A204.1 (cell line): ENCODE measurements around the gene CACNG1.
"Not testable (repeated sequence)": the region's sequence is repeated elsewhere in the genome, so short reads cannot be mapped to it uniquely, and the experiment has no call there.

Source experiments
- FAIRE-seq: peaks from 2 replicates; lab custom pipeline; 2012; peaks lifted over from hg19 to GRCh38; lab: Jason Lieb, UNC

Gene CACNG1

DNA sequence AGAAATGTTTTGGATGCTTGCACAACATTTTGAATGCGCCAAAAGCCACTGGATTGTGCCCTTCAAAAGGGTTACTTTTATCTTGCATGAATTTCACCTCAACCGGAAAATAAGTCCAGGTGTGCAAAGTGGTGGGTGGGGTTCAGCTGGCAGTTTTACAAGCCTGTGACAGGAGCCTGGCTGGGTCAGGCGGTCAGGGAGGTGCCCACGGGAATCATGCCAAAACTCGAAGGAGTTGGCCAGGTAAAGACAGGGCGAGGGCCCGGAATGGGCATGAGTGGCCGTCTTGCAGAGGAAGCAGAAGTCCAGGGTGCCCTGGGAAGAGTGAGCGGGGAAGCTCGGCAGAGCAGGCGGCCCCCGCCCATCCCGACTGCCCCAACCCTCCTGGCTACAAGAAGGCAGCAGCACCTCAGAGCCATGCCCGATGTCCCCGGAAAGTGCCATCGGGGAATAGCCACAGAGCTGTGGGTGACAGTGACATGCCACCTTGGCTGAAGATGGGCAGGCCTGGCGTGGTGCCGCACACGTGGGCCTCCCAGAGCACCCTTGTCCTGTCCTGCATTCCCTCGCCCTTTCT lies 19.1 kb upstream of the CACNG1 start:
- no peak for FAIRE-seq

GRCh38 chr17:67026341-67026740 lies 18.0 kb upstream of the CACNG1 start:
- FAIRE-seq: no peak

GRCh38 chr17:67027031-67027628 lies 17.2 kb upstream of the CACNG1 start:
- FAIRE-seq: no peak

DNA sequence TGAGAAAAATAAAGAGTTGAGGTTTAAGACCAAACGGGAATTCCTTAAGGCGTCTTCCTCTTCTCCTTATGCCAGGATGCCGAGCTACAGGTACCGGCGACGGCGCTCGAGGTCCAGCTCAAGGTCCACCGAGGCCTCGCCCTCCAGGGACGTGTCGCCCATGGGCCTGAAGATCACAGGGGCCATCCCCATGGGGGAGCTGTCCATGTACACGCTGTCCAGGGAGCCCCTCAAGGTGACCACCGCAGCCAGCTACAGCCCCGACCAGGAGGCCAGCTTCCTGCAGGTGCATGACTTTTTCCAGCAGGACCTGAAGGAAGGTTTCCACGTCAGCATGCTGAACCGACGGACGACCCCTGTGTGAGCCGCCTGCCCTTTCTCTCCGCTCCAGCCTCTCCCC lies 13.7 kb upstream of the CACNG1 start:
- FAIRE-seq: no peak

DNA sequence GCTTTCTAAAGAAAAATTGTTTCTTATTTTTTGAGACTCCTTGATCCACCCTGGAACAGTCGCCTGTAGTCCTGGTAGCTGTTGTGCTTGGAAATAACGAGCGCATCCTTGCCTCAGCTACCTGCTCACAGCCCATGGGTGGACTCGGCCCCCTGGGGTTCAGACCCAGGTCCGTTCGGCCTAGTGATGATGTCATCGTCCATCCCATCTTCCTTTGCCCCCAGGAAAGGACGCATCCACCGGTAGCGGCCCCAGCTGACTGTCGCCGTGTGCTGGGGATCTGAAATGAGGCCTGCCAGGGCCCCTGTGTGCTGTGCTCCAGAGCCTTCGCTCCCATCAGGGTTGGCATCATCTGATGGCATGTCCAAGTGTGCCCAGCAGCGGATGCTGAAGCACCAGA lies 12.0 kb upstream of the CACNG1 start:
- no peak for FAIRE-seq

GRCh38 chr17:67032985-67033384 lies 11.4 kb upstream of the CACNG1 start:
- no peak for FAIRE-seq

- no peak for FAIRE-seq
Measured at GRCh38 chr17:67033613-67034012, 10.7 kb upstream of the CACNG1 start.

DNA sequence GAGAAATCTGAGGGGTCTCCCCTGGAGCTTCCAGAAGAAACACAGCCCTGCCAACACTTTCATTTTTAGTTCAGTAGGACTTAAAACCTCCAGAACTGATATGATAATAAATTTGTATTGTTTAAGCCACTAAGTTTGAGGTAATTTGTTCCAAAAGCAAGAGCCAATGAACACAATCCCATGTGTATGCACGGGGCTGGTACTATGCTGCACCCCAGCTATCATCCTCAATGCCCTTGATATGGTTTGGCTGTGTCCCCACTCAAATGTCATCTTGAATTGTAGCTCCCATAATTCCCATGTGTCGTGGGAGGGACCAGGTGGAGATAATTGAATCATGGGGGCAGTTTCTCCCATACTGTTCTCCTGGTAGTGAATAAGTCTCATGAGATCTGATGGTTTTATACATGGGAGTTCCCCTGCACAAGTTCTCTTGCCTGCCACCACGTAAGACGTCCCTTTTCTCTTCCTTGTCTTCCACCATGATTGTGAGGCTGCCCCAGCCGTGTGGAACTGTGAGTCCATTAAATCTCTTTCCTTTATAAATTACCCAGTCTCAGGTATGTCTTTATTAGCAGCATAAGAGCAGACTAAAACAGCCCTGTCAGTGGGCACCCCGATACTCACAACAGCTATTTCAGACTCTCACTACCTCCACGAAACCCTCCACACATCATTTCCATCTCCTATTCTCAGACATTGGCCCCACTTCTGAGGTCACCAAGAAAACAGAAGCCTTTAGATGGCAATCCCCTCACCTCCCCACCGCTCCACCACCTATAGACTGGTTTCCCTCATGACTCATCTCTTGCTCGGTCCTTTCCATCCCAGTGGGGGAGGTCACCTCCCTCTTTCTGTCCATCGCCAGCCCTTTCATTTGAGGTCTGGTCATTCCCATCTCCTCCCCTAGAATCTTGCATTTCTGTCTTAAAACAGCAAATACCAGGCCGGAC lies 8.9 kb upstream of the CACNG1 start:
- FAIRE-seq: no peak

- no peak for FAIRE-seq
Measured at GRCh38 chr17:67038861-67039365, 5.4 kb upstream of the CACNG1 start.

- FAIRE-seq: no peak
Measured at GRCh38 chr17:67040652-67041051, 3.7 kb upstream of the CACNG1 start.

DNA sequence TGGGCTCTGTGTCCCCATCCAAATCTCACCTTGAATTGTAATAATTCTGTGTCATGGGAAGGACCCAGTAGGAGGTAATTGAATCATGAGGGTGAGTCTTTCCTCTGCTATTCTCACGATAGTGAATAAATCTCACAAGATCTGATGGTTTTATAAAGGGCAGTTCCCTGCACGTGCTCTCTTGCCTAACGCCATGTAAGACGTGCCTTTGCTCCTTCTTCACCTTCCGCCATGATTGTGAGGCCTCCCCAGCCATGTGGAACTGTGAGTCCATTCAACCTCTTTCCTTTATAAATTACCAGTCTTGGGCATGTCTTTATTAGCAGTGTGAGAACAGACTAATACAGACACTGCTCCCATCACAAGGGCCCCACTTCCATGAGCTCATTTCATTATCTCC lies 3.2 kb upstream of the CACNG1 start:
- not testable (repeated sequence) for FAIRE-seq

DNA sequence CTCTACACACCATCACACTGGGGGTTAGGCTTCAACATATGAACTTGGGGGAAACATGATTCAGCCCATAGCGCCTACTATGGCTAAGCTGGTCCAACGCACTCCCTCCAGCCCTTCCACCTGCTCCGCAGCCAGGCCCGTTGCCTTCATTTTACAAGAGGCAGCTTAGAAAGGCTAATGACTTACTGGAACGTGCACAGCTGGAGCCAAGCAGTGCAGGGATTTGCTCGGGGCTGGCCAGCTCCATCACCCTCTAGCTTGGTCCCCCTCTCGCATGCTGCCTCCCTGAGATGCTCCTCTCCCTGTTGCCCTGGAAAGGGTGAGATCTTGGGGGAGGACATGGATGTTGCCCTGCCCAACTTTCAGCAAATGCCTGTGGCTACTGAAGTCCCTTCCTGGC lies 2.8 kb upstream of the CACNG1 start:
- no peak for FAIRE-seq

DNA sequence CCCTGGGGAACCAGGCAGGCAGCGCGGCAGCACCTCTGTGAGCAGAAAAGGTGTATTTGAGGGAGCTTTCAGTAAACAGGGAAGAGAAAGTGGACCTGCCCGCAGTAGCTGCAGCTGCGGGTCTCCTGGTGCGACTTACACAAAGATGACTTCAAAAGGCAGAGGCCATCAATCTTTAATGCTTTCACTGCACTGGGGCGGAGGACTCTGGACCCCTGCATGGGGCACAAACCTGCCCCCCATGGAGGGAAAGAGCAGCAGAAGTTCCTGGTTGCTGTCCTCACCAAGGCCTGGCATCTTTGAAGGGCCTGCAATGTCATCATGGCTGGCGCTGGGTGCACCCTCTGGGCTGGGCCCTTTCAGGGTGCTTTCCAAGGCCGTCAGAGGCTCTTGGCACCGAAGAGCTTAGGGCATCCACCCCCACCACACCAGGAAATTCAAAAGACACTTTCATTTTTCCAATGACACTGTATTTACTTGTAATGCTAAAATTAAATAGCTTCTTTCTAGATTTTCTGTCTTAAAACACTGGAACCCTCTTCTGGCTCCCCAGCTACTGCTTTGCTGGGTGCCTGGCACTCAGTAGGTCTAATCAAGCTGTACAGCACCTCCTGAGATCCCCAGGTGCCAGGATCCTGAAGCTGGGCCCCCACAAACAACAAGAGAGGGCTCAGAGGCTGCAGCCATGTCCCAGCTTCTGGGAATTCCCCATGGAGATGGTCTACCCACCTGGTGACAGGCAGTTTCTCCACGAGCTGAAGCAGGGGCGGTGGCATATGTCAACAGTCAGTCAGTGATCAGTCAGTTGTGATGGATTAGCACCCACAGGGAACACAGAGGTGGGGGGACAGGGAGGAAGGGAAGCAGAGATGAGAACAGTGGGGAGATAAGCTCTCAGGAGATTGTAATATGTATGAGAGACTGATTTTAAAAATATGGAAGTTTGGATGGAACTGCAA lies 2.1 kb upstream of the CACNG1 start:
- no peak for FAIRE-seq

GRCh38 chr17:67043283-67043682 lies 1.1 kb upstream of the CACNG1 start:
- FAIRE-seq: no peak

DNA sequence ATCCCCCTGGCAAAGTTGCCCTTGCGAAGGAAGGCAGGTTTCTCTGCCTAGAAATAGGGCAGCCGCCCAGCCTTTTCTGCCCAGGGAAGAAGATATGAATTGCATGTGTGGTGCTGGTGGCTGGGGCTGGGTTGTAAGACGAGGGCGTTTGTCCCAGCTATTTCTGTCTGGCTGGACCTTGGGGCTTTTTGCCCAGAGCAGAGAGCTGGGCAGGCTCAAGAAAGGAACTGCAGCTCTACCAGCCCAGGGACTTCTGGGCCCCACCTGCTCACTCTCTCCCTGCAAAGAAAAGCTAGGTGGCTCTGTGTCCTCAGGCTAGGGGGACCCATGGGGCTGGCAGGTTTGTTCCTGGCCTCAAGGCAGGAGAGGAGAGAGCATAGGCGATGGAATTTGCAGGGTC lies 586 bp downstream of the CACNG1 start:
- FAIRE-seq: no peak

GRCh38 chr17:67046398-67046797 lies 2.0 kb downstream of the CACNG1 start:
- FAIRE-seq: no peak

GRCh38 chr17:67047382-67047781 lies 3.0 kb downstream of the CACNG1 start:
- no peak for FAIRE-seq

- FAIRE-seq: no peak
Measured at GRCh38 chr17:67049025-67049739, 4.8 kb downstream of the CACNG1 start.

DNA sequence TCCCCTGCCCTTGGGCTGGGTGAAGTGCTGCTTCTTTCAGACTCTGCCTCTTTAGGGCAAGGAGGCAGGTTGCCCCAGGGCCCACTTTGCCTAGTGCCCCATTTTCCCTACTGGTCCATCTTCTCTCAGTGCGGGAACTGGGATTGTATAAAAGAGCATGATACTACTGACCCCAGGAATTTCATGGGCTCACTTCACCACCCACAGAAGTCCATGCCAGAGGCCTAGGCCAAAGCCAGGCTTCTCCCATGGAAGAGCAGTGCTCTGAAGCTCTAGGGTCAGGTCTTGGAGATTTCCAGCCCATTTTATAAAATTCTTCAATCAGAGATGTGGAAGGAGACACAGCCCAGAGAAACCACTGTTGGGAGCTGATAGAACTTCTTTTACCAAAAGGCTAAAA lies 5.7 kb downstream of the CACNG1 start:
- FAIRE-seq: no peak

GRCh38 chr17:67050471-67051154 lies 6.3 kb downstream of the CACNG1 start:
- FAIRE-seq: no peak

GRCh38 chr17:67051155-67051538 lies 6.8 kb downstream of the CACNG1 start:
- no peak for FAIRE-seq
